Breast epithelium (tissue), 3 donors: ENCODE data around the gene STAT3.

Experiments used
- CTCF ChIP-seq, 3 donors: fragments of 450-650 bp; IDR thresholded peaks; one replicate each; pipeline ENCODE4 v1.5.1; 2016 to 2017; ENCODE audit warnings: antibody characterized with exemption in 3 of 3, mild to moderate bottlenecking in 3 of 3, moderate library complexity in 3 of 3
- POLR2A ChIP-seq: fragments of 450-650 bp; IDR thresholded peaks from one replicate; pipeline ENCODE4 v1.6.1; 2016; ENCODE audit warnings: antibody characterized with exemption, mild to moderate bottlenecking, moderate library complexity
- POLR2AphosphoS5 ChIP-seq, 3 donors: sonication (generic); formaldehyde crosslinking; IDR thresholded peaks; one replicate each; pipeline ENCODE4 v1.6.1; 2017; ENCODE audit warnings: antibody characterized with exemption in 3 of 3

GRCh38 chr17:42342242-42343008 lies 45.8 kb downstream of the STAT3 start:
- TF ChIP-seq CTCF (IDR thresholded peaks at IDR 0.05), result no peak
- TF ChIP-seq POLR2AphosphoS5 (IDR thresholded peaks at IDR 0.05), result no peak
- TF ChIP-seq POLR2A, result no peak
